NCI-H2171 (cell line): ENCODE results near the gene STK17A.
A peak's percentile ranks its signal among the peaks of the same experiment; 100 is the strongest.

Experiments
- DNase-seq: peaks from one replicate; lab custom pipeline; 2025; lab: John Stamatoyannopoulos, UW

STK17A gene

GRCh38 chr7:43582503-43583423 is at the start of gene STK17A:
TSS of gene STK17A (plus strand) at chr7:43583108. CDS start at chr7:43583244, 136 bp downstream.
- DNase-seq = peak; percentile 89

DNA sequence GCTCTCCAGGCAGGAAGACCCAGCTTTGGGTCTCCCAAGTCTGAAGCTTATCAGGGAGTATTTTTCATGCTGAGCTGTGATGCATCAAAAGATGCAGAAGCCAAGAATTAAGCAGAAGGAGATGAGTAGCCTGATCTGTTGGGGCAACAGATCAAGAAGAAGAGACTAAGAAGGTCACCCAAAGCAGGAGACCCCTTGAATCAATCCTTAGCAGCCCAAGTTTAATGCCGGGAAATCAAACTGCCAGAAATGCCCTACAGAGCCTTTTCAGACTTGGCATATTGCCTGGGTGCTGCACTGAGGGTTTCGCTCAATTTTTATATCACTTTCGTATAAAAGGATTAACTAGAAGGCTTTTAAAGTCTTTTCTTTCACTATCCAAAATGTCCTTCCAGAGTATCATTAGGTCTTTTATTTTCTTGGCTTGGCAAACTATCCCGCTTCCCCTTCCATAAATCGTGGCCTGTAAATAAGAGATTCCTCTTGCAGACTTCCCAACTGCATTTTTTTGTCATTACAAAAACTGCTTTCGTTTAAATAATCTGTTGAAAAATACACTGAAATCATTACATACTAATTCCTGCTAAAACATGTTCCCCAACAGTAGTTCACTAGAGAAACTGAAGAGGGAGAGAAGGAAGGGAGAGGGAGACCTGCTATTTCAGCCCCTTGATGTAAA is 49.0 kb upstream of the STK17A start:
- no peak for DNase-seq

GRCh38 chr7:43535031-43535451 is 47.9 kb upstream of the STK17A start:
- no peak for DNase-seq

- no peak for DNase-seq
Observed at GRCh38 chr7:43535810-43536585, 46.9 kb upstream of the STK17A start.

- DNase-seq = no peak
Observed at GRCh38 chr7:43536773-43537172, 46.1 kb upstream of the STK17A start.

- DNase-seq = no peak
Observed at GRCh38 chr7:43537765-43538403, 45.0 kb upstream of the STK17A start.

DNA sequence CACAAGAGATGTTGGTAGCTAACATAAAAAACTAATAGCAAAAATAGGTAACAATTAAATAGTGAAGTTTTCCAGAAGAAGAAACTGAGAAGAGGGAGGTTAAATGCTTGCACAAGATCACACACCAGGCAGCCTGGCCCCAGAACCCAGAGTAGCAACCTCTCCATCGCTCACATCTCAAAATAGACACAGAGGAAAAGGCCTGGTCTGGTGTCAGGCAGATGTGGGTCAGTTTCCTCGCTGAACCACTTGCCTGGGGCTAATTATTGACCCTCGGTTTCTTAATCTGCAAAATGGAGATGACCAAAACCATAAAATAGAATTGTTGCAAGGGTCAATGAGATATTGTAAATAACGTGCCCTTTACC is 44.5 kb upstream of the STK17A start:
- no peak for DNase-seq

DNA sequence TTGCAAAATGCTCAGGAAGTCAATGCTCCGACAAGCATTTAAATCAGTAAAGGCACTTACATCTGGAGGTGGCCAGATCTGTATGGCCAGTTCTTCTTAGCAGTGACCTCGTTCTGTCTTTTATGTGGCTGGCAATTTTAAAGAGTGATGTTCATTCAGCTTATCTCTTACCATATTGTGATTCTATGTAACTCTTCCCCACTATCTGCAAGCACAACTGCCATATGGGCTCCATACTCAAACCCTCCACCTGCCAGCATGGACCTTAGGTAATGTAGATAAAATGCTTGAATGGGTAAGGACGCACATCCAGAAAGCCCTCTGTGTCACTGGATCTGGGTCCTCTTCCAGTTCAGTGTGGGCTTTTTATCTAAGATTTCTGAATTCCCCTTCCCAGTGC is 42.4 kb upstream of the STK17A start:
- DNase-seq = no peak

GRCh38 chr7:43542716-43543115 is 40.2 kb upstream of the STK17A start:
- DNase-seq = no peak

- DNase-seq = no peak
Observed at GRCh38 chr7:43546231-43546630, 36.7 kb upstream of the STK17A start.

DNA sequence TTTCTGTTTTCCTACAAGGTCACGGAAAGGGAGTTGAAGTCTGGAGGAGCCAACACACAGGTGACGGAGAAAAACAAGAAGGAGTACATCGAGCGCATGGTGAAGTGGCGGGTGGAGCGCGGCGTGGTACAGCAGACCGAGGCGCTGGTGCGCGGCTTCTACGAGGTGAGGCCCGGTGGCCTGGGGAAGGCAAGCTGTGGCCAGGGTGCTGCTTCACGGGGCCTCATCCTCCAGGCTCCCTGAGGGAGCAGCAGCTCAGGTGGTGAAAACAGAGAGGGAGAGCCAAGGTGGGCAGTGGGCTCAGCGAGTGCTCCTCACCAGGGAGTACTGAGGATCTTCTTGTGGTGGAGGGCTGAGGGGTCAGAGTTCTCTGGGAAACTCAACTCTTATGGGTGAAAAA is 32.5 kb upstream of the STK17A start:
- no peak for DNase-seq

DNA sequence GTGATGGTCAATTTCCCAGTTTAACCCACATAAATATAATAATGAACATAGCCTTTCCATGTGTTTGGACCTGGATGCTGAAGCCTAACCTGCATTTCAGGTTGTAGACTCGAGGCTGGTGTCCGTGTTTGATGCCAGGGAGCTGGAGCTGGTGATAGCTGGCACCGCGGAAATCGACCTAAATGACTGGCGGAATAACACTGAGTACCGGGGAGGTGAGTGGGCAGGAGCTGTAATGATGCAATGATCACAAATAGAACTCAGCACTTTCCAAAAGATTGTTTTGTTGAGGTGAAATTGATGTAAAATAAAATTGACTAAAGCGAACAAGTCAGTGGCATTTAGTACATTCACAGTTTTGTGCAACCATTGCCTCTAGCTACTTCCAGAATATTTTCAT is 30.8 kb upstream of the STK17A start:
- DNase-seq = no peak

GRCh38 chr7:43553999-43554398 is 28.9 kb upstream of the STK17A start:
- no peak for DNase-seq

DNA sequence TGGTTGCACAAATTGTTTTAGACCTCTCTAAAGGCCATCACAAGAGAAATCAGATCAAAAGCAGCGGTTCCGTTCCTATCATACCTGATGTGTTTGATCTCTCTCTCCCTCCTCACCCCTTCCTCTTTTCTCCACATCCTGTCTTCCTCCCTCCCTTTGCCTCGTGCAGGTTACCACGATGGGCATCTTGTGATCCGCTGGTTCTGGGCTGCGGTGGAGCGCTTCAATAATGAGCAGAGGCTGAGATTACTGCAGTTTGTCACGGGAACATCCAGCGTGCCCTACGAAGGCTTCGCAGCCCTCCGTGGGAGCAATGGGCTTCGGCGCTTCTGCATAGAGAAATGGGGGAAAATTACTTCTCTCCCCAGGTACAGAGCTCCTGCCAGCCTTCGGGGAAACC is 28.5 kb upstream of the STK17A start:
- DNase-seq = no peak

- no peak for DNase-seq
Observed at GRCh38 chr7:43557831-43558495, 24.9 kb upstream of the STK17A start.

DNA sequence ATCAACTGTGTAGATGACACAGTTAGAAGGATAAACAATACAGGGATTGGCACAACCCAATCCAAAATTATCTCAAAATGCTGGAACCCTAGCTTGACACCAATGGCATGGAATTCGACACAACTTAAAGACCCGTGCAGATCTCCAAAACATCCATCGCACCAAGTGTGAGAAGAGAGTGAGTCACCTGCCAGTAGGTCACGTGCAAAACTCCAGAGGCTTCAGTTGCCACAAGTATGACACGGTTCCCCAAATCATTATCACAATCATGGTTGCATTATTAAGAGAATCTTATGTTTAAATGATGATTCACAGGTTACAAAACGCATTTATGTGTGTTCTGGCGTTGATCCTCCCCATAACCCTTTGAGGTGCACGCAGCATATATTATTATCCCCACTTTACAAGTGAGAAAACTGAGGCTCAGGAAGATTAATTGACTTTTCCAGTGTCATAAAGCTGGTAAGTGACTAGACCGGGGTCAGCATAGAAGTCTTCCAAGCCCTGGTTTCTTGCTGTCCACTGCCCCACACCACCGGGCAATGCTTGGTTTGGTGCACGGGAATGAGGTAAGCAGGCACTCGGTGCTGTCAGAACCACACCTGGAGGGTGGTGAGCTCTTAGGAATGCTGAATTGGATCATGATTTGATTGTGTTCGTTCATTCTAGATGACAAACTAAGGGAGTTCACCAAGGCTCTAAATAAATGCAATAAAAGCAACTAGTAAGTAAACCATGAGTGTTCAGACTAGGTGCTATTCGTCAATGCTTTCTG is 23.6 kb upstream of the STK17A start:
- no peak for DNase-seq

DNA sequence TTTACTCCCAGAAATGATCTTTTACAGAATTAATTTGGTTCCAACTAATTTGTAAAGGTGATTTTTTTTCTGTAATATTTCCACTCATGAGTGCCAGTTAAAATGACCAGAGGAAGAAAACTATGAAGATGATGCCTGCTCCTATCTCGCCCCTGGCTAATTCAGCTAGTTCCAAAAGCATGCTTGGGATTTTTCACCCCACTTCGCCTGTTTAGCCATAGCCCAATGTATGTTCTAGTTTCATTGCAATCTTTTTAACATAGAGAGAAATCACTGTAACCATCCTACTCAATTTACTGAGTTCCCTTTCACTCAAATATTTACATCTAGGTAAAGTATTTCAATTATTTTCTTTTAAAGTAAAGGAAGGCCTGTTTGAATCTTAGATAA is 23.0 kb upstream of the STK17A start:
- no peak for DNase-seq

GRCh38 chr7:43560742-43561330 is 22.1 kb upstream of the STK17A start:
- no peak for DNase-seq

- no peak for DNase-seq
Observed at GRCh38 chr7:43562383-43562782, 20.5 kb upstream of the STK17A start.

- no peak for DNase-seq
Observed at GRCh38 chr7:43565786-43566185, 17.1 kb upstream of the STK17A start.
